ENCODE results near the gene CNTN4. TPM values are rescaled to one million over a fixed set of nuclear protein-coding genes. Genes with fewer than 3 reads are reported as not detected.

The CNTN4 gene
- total RNA-seq, 6 experiments from 2014 or later: 1.5 to 3.9 (median 1.7) TPM

GRCh38 chr3:2948882-2949281 is 850.2 kb downstream of the CNTN4 start:
- Histone ChIP-seq H3K4me3 (no peak overlapping the region), H3K4me1 (no peaks in the 10 kb centered on the region), H3K9me3 (no peaks in the 10 kb centered on the region), H3K27ac (no peak overlapping the region), H3K36me3 (no peaks in the 10 kb centered on the region), H3K27me3 (no peaks in the 10 kb centered on the region)
- ATAC-seq (no peak), DNase-seq (no peak)
- intact Hi-C loops (cut with DNase I): no loop called here
- WGBS (ENCODE audit: insufficient coverage, low coverage, low lambda C conversion rate, missing lambda C conversion rate): 75% methylated on average over 1 of the region's 1 CpG
- TF ChIP-seq CTCF (IDR thresholded peaks at IDR 0.05) (no peak), POLR2A (IDR thresholded peaks at IDR 0.05) (no peak)

- ATAC-seq: peak in 1 of 4 donors; percentile 17
- H3K4me1 ChIP-seq: no peaks in the 10 kb centered on the region
- TF ChIP-seq POLR2A (IDR thresholded peaks at IDR 0.05) (no peak), CTCF (IDR thresholded peaks at IDR 0.05) (no peak)
- H3K4me3 ChIP-seq: no peak overlapping the region
- H3K36me3 ChIP-seq: no peaks in the 10 kb centered on the region
- no peak overlapping the region for H3K27ac ChIP-seq
- H3K27me3 ChIP-seq: no peaks in the 10 kb centered on the region
- H3K9me3 ChIP-seq: no peaks in the 10 kb centered on the region
- DNase-seq: no peak
- WGBS (ENCODE audit: insufficient coverage, low coverage, low lambda C conversion rate, missing lambda C conversion rate): 33% methylated on average over 1 of the region's 2 CpGs
- intact Hi-C loops (cut with DNase I): no loop called here
Observed at GRCh38 chr3:2950159-2950558, 851.5 kb downstream of the CNTN4 start.

- H3K4me1 ChIP-seq: no peaks in the 10 kb centered on the region
- DNase-seq (no peak), ATAC-seq (no peak)
- no peaks in the 10 kb centered on the region for H3K9me3 ChIP-seq
- intact Hi-C loops (cut with DNase I): no loop called here
- 79% methylated on average over 3 of the region's 3 CpGs for WGBS (ENCODE audit: insufficient coverage, low coverage, low lambda C conversion rate, missing lambda C conversion rate)
- no peaks in the 10 kb centered on the region for H3K36me3 ChIP-seq
- no peaks in the 10 kb centered on the region for H3K27me3 ChIP-seq
- H3K27ac ChIP-seq: no peak overlapping the region
- no peak for TF ChIP-seq POLR2A (IDR thresholded peaks at IDR 0.05)
- no peak for TF ChIP-seq CTCF (IDR thresholded peaks at IDR 0.05)
- no peak overlapping the region for H3K4me3 ChIP-seq
Observed at GRCh38 chr3:2957115-2957514, 858.4 kb downstream of the CNTN4 start.

- WGBS (ENCODE audit: insufficient coverage, low coverage, low lambda C conversion rate, missing lambda C conversion rate): 47% methylated on average over 1 of the region's 1 CpG
- ATAC-seq: no peak
Observed at GRCh38 chr3:2958551-2958950, 859.9 kb downstream of the CNTN4 start.

More at GRCh38 chr3:2958551-2958950, 859.9 kb downstream of the CNTN4 start:
- H3K4me1 ChIP-seq: no peaks in the 10 kb centered on the region
- intact Hi-C loops (cut with DNase I): no loop called here
- DNase-seq: no peak
- no peaks in the 10 kb centered on the region for H3K27me3 ChIP-seq
- TF ChIP-seq POLR2A (IDR thresholded peaks at IDR 0.05) (no peak), CTCF (IDR thresholded peaks at IDR 0.05) (no peak)
- no peaks in the 10 kb centered on the region for H3K9me3 ChIP-seq
- H3K27ac ChIP-seq: no peak overlapping the region
- no peaks in the 10 kb centered on the region for H3K36me3 ChIP-seq
- no peak overlapping the region for H3K4me3 ChIP-seq

All from right lobe of liver (tissue), 6 donors.